Upper lobe of left lung (tissue), 6 donors: Measurements from ENCODE around the gene AXIN1. TPM values are rescaled to one million over a fixed set of nuclear protein-coding genes. Genes with fewer than 3 reads are reported as not detected.

Source experiments
- ATAC-seq, 2 donors: fragments of 200-7000 bp; cut with Tn5 transposase; one replicate each; pipeline ENCODE4 v1.9.1; 2022; ENCODE audit warnings: mild to moderate bottlenecking in 2 of 2, moderate library complexity in 2 of 2; ENCODE audit not compliant: low FRiP score in 2 of 2
- DNase-seq, 2 donors: peaks; one replicate each; pipeline ENCODE4 v3.0.0-alpha.2; 2019 to 2020
- H3K27ac ChIP-seq, 4 donors: fragments of 200-600 bp; sonication (generic); one replicate each; pipeline ENCODE4 v1.5.1; 2016 to 2019
- H3K27me3 ChIP-seq, 4 donors: fragments of 200-600 bp; sonication (generic); one replicate each; pipeline ENCODE4 v1.5.1; 2017 to 2019
- H3K36me3 ChIP-seq, 4 donors: fragments of 200-600 bp; sonication (generic); one replicate each; pipeline ENCODE4 v1.5.1; 2016 to 2019
- H3K4me1 ChIP-seq, 4 donors: fragments of 200-600 bp; sonication (generic); one replicate each; pipeline ENCODE4 v1.5.1; 2018 to 2019
- H3K4me3 ChIP-seq, 4 donors: fragments of 200-600 bp; sonication (generic); one replicate each; pipeline ENCODE4 v1.5.1; 2017 to 2019; ENCODE audit warnings: mild to moderate bottlenecking in 2 of 4, moderate library complexity in 1 of 4
- H3K9me3 ChIP-seq, 4 donors: fragments of 200-600 bp; sonication (generic); one replicate each; pipeline ENCODE4 v1.5.1; 2018 to 2019
- CTCF ChIP-seq, 6 experiments: fragments of 450-650 bp in 4 of 6; fragments of 200-600 bp in 2 of 6; sonication (generic) in 2 of 6; IDR thresholded peaks; one replicate each; pipeline ENCODE4 v1.5.1; 2016 to 2019; ENCODE audit warnings: antibody characterized with exemption in 6 of 6
- EP300 ChIP-seq, 4 donors: sonication (generic); formaldehyde crosslinking; IDR thresholded peaks; one replicate each; pipeline ENCODE4 v1.5.1; 2017; ENCODE audit warnings: antibody characterized with exemption in 4 of 4, control low read depth in 2 of 4
- POLR2A ChIP-seq, 4 donors: fragments of 450-650 bp; IDR thresholded peaks; one replicate each; pipeline ENCODE4 v1.5.1; 2016 to 2017; ENCODE audit warnings: antibody characterized with exemption in 4 of 4, mild to moderate bottlenecking in 2 of 4
- POLR2AphosphoS5 ChIP-seq, 2 donors: sonication (generic); formaldehyde crosslinking; IDR thresholded peaks; one replicate each; pipeline ENCODE4 v1.5.1; 2017; ENCODE audit warnings: antibody characterized with exemption in 2 of 2
- whole genome bisulfite sequencing, 2 donors: methylation state at CpG; one replicate each; pipeline ENCODE4 v1.1.5; 2017 to 2018; 5-methylcytosine and 5-hydroxymethylcytosine counted together
- total RNA-seq, 6 donors: library from RNA; depleted of rRNA in 4 of 6; stranded (reverse); fragments of >200 nt in 4 of 6; gene quantifications; one replicate each; pipeline versions ENCODE4 v1.1.0 to v1.2.1, GENCODE V29; 2016 to 2021
- donor health status: DM: no; HTN: no; CAD: no; lungs with moderate emphysema.
- donor health status: DM: no; HTN: yes; CAD: no; lungs with severe emphysema.

Gene AXIN1
- total RNA-seq, 6 donors from 2014 or later: 26.8 to 45.9 (median 31.9) TPM

GRCh38 chr16:280991-281659 is 71.4 kb downstream of the AXIN1 start:
- peaks cover 2 to 29% (median 19%) of the 10 kb centered on the region in 4 donors for H3K27me3 ChIP-seq
- 30 to 64% methylated on average over 4 to 10 of the region's 27 CpGs for WGBS, 2 donors
- DNase-seq (peak in 1 of 2 donors; percentile 75), ATAC-seq (no peak)
- no peak overlapping the region for H3K27ac ChIP-seq
- no peaks in the 10 kb centered on the region for H3K36me3 ChIP-seq
- H3K9me3 ChIP-seq: no peaks in the 10 kb centered on the region
- TF ChIP-seq EP300 (IDR thresholded peaks at IDR 0.05): no peak
- no peak for TF ChIP-seq CTCF (IDR thresholded peaks at IDR 0.05)
- TF ChIP-seq POLR2A (IDR thresholded peaks at IDR 0.05): no peak
- no peak for TF ChIP-seq POLR2AphosphoS5 (IDR thresholded peaks at IDR 0.05)
- H3K4me1 ChIP-seq: peaks cover 8 to 28% (median 10%) of the 10 kb centered on the region in 4 donors
- peak overlapping the region in 3 of 4 donors; percentile 23 to 33 (median 32) for H3K4me3 ChIP-seq

- DNase-seq (peak in 1 of 2 donors; percentile 77), ATAC-seq (no peak)
- peaks cover 11 to 33% (median 13%) of the 10 kb centered on the region in 4 donors for H3K4me1 ChIP-seq
- H3K9me3 ChIP-seq: no peaks in the 10 kb centered on the region
- H3K27ac ChIP-seq: no peak within 1 kb of the TSS
- no peak for TF ChIP-seq CTCF (IDR thresholded peaks at IDR 0.05)
- TF ChIP-seq POLR2AphosphoS5 (IDR thresholded peaks at IDR 0.05): no peak
- no peak for TF ChIP-seq EP300 (IDR thresholded peaks at IDR 0.05)
- TF ChIP-seq POLR2A (IDR thresholded peaks at IDR 0.05): no peak
- WGBS, 2 donors: 0% methylated on average over 2 to 4 of the region's 54 CpGs
- H3K4me3 ChIP-seq: peak within 1 kb of the TSS in 3 of 4 donors; percentile 23 to 33 (median 32)
- peaks cover 2 to 34% (median 20%) of the 10 kb centered on the region in 4 donors for H3K27me3 ChIP-seq
- H3K36me3 ChIP-seq: no peaks in the 10 kb centered on the region
These were observed 72.0 kb downstream of the AXIN1 start, which contains the start of gene ARHGDIG for GRCh38 chr16:280552-280951. Gene ARHGDIG, plus strand, starts transcription at chr16:280591. Its CDS starts 90 bp downstream, at chr16:280681.

GRCh38 chr16:280005-280460 is 72.5 kb downstream of the AXIN1 start:
- no peaks in the 10 kb centered on the region for H3K36me3 ChIP-seq
- ATAC-seq (no peak), DNase-seq (peak in 1 of 2 donors; percentile 83)
- peak overlapping the region in 3 of 4 donors; percentile 17 to 27 (median 18) for H3K4me3 ChIP-seq
- no peaks in the 10 kb centered on the region for H3K9me3 ChIP-seq
- no peak for TF ChIP-seq POLR2AphosphoS5 (IDR thresholded peaks at IDR 0.05)
- TF ChIP-seq EP300 (IDR thresholded peaks at IDR 0.05): no peak
- TF ChIP-seq POLR2A (IDR thresholded peaks at IDR 0.05): no peak
- TF ChIP-seq CTCF (IDR thresholded peaks at IDR 0.05): no peak
- 44% methylated on average over 11 of the region's 47 CpGs; no CpG with 5 or more reads in 1 of the 2 donors for WGBS, 2 donors
- H3K27ac ChIP-seq: no peak overlapping the region
- peaks cover 15 to 39% (median 17%) of the 10 kb centered on the region in 4 donors for H3K4me1 ChIP-seq
- peaks cover 2 to 39% (median 22%) of the 10 kb centered on the region in 4 donors for H3K27me3 ChIP-seq

- 62 to 76% methylated on average over 5 to 7 of the region's 7 CpGs for WGBS, 2 donors
- no peaks in the 10 kb centered on the region for H3K9me3 ChIP-seq
- peaks cover 19 to 44% (median 22%) of the 10 kb centered on the region in 4 donors for H3K4me1 ChIP-seq
- no peak overlapping the region for H3K27ac ChIP-seq
- TF ChIP-seq POLR2A (IDR thresholded peaks at IDR 0.05) (no peak), EP300 (IDR thresholded peaks at IDR 0.05) (no peak)
- H3K4me3 ChIP-seq: no peak overlapping the region
- no peaks in the 10 kb centered on the region for H3K36me3 ChIP-seq
- ATAC-seq: no peak
- peaks cover 2 to 44% (median 24%) of the 10 kb centered on the region in 4 donors for H3K27me3 ChIP-seq
- DNase-seq: no peak
These were observed 73.0 kb downstream of the AXIN1 start for GRCh38 chr16:279531-279930.

GRCh38 chr16:278863-279366 is 73.6 kb downstream of the AXIN1 start:
- Histone ChIP-seq H3K36me3 (no peaks in the 10 kb centered on the region), H3K27me3 (peaks cover 2 to 46% (median 24%) of the 10 kb centered on the region in 4 donors), H3K9me3 (no peaks in the 10 kb centered on the region), H3K4me3 (no peak overlapping the region), H3K4me1 (peaks cover 19 to 44% (median 22%) of the 10 kb centered on the region in 4 donors), H3K27ac (no peak overlapping the region)
- TF ChIP-seq POLR2AphosphoS5 (IDR thresholded peaks at IDR 0.05) (no peak), EP300 (IDR thresholded peaks at IDR 0.05) (no peak), CTCF (IDR thresholded peaks at IDR 0.05) (no peak), POLR2A (IDR thresholded peaks at IDR 0.05) (no peak)
- DNase-seq (peak; percentile 38 to 45), ATAC-seq (no peak)
- 46 to 48% methylated on average over 5 to 6 of the region's 6 CpGs for WGBS, 2 donors
